NCI-H146 treated with DMSO at 0.1 percent for 48 hours (cell line): Measurements from ENCODE around the gene BRD7.

ENCODE experiments used
- DNase-seq: peaks from one replicate; lab custom pipeline; 2025; ENCODE audit not compliant: unreplicated experiment; lab: John Stamatoyannopoulos, UW

The BRD7 gene

GRCh38 chr16:50275428-50276325 is 93.1 kb downstream of the BRD7 start:
- DNase-seq, result no peak

- DNase-seq, result no peak
Measured at GRCh38 chr16:50275098-50275415, 93.7 kb downstream of the BRD7 start.

GRCh38 chr16:50274326-50275097 is 94.3 kb downstream of the BRD7 start:
- no peak for DNase-seq

- DNase-seq, result no peak
Measured at GRCh38 chr16:50273888-50274325, 94.9 kb downstream of the BRD7 start.

- DNase-seq, result no peak
Measured at GRCh38 chr16:50273382-50273690, 95.5 kb downstream of the BRD7 start.

- DNase-seq, result no peak
Measured at GRCh38 chr16:50272687-50273381, 96.0 kb downstream of the BRD7 start.

- DNase-seq, result no peak
Measured at GRCh38 chr16:50272111-50272571, 96.6 kb downstream of the BRD7 start.

GRCh38 chr16:50271148-50272041 is 97.4 kb downstream of the BRD7 start:
- no peak for DNase-seq

- DNase-seq, result no peak
Measured at GRCh38 chr16:50270510-50271147, 98.2 kb downstream of the BRD7 start.

GRCh38 chr16:50269769-50270509 is 98.8 kb downstream of the BRD7 start:
- DNase-seq, result no peak

- no peak for DNase-seq
Measured at GRCh38 chr16:50269061-50269705, 99.6 kb downstream of the BRD7 start.

- DNase-seq, result no peak
Measured at GRCh38 chr16:50268352-50268751, 100.4 kb downstream of the BRD7 start.

- no peak for DNase-seq
Measured at GRCh38 chr16:50267651-50268050, 101.1 kb downstream of the BRD7 start.

- DNase-seq, result no peak
Measured at GRCh38 chr16:50267151-50267631, 101.6 kb downstream of the BRD7 start.

GRCh38 chr16:50266337-50267091 is 102.3 kb downstream of the BRD7 start, which contains the start of gene ADCY7:
TSS of gene ADCY7 (plus strand) at chr16:50266551. CDS start at chr16:50288180, 21,629 bp downstream.
- no peak for DNase-seq
